SK-N-MC (cell line): ENCODE measurements around the gene NLGN1.

Source experiments
- DNase-seq: peaks from one replicate; pipeline ENCODE4 v3.0.0-alpha.2; 2011; ENCODE audit warnings: low read depth, low spot score
- H3K27ac ChIP-seq: fragments of 200-600 bp; sonication (generic); 2 replicates; pipeline ENCODE4 v1.5.1; 2016; ENCODE audit warnings: mixed run types
- H3K36me3 ChIP-seq: fragments of 200-600 bp; sonication (generic); 2 replicates; pipeline ENCODE4 v1.6.1; 2017; ENCODE audit warnings: antibody characterized with exemption, low read length, mixed read lengths; ENCODE audit not compliant: insufficient read depth
- H3K4me3 ChIP-seq: fragments of 200-600 bp; sonication (generic); 2 replicates; pipeline ENCODE4 v1.5.1; 2016
- H3K9ac ChIP-seq: fragments of 200-600 bp; sonication (generic); 2 replicates; pipeline ENCODE4 v1.8.0; 2017; ENCODE audit warnings: mixed run types, mixed read lengths; ENCODE audit not compliant: insufficient read length
- H3K9me3 ChIP-seq: fragments of 200-600 bp; sonication (generic); 2 replicates; pipeline ENCODE4 v1.6.1; 2017; ENCODE audit warnings: low read depth, mild to moderate bottlenecking, antibody characterized with exemption, low read length, moderate library complexity, mixed read lengths
- EZH2 ChIP-seq: fragments of 200-600 bp; sonication (generic); IDR thresholded peaks from one replicate; pipeline ENCODE4 v1.6.1; 2017; ENCODE audit warnings: antibody characterized with exemption
- FOXP2 ChIP-seq: optimal IDR thresholded peaks from 2 replicates; pipeline ENCODE3; 2011; ENCODE audit warnings: mild to moderate bottlenecking, moderate library complexity; ENCODE audit not compliant: insufficient read depth; ENCODE audit errors: extremely low read length, control extremely low read depth
- POLR2AphosphoS5 ChIP-seq: IDR thresholded peaks from 2 replicates; pipeline ENCODE4 v1.6.1; 2012; ENCODE audit warnings: mild to moderate bottlenecking, low read depth, low read length, borderline replicate concordance

The NLGN1 gene

GRCh38 chr3:173465898-173466678, 68.5 kb downstream of the NLGN1 start:
- no peak for DNase-seq
- no peaks in the 10 kb centered on the region for H3K36me3 ChIP-seq
- TF ChIP-seq POLR2AphosphoS5 (no peak), EZH2 (no peak), FOXP2 (no peak)
- H3K9ac ChIP-seq: no peak overlapping the region
- H3K9me3 ChIP-seq: no peaks in the 10 kb centered on the region
- H3K4me3 ChIP-seq: no peak overlapping the region
- H3K27ac ChIP-seq: no peak overlapping the region

- H3K9ac ChIP-seq: no peak overlapping the region
- no peaks in the 10 kb centered on the region for H3K36me3 ChIP-seq
- no peaks in the 10 kb centered on the region for H3K9me3 ChIP-seq
- TF ChIP-seq FOXP2: no peak
- no peak for TF ChIP-seq POLR2AphosphoS5
- TF ChIP-seq EZH2: no peak
- no peak overlapping the region for H3K4me3 ChIP-seq
- no peak overlapping the region for H3K27ac ChIP-seq
- DNase-seq: no peak
Measured at GRCh38 chr3:173467501-173467900, 70.0 kb downstream of the NLGN1 start.

GRCh38 chr3:173473237-173473636, 75.7 kb downstream of the NLGN1 start:
- Histone ChIP-seq H3K4me3 (no peak overlapping the region), H3K9ac (no peak overlapping the region), H3K27ac (no peak overlapping the region), H3K9me3 (no peaks in the 10 kb centered on the region), H3K36me3 (no peaks in the 10 kb centered on the region)
- no peak for DNase-seq
- TF ChIP-seq EZH2 (no peak), POLR2AphosphoS5 (no peak), FOXP2 (no peak)

GRCh38 chr3:173479301-173479700, 81.8 kb downstream of the NLGN1 start:
- TF ChIP-seq FOXP2 (no peak), EZH2 (no peak), POLR2AphosphoS5 (no peak)
- Histone ChIP-seq H3K9me3 (no peaks in the 10 kb centered on the region), H3K4me3 (no peak overlapping the region), H3K9ac (no peak overlapping the region), H3K27ac (no peak overlapping the region), H3K36me3 (no peaks in the 10 kb centered on the region)
- DNase-seq: no peak

DNA sequence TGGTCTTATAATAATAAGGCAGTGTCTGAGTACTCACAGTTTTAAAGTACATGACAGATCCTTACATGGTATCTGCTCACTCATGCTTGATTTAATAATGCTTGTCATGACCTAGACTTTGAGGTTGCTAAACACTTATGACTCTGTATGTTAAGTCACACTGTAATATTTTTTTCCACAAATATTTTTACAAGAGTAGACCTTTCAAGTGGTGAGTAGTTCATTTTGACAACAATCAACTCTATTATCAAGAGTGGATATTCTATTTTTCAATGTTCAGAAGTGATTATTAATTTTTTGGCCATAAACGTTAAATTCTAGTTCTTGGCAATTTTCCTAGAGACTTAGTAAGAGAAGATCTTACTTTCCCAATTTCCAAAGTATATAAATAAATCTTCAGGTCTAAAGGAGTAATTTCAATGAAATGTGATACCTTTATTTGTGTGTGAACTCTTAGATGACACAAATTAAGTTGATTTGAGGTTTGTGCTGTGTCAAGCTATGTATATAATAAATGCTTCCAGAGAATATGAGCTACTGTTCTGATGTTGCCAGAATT, 104.5 kb downstream of the NLGN1 start:
- Histone ChIP-seq H3K9ac (no peak overlapping the region), H3K36me3 (no peaks in the 10 kb centered on the region), H3K27ac (peak overlapping the region; percentile 2; the same call in 1 of the 2 replicates), H3K4me3 (no peak overlapping the region), H3K9me3 (no peaks in the 10 kb centered on the region)
- TF ChIP-seq POLR2AphosphoS5 (no peak), FOXP2 (no peak), EZH2 (no peak)
- DNase-seq: peak; percentile 39

DNA sequence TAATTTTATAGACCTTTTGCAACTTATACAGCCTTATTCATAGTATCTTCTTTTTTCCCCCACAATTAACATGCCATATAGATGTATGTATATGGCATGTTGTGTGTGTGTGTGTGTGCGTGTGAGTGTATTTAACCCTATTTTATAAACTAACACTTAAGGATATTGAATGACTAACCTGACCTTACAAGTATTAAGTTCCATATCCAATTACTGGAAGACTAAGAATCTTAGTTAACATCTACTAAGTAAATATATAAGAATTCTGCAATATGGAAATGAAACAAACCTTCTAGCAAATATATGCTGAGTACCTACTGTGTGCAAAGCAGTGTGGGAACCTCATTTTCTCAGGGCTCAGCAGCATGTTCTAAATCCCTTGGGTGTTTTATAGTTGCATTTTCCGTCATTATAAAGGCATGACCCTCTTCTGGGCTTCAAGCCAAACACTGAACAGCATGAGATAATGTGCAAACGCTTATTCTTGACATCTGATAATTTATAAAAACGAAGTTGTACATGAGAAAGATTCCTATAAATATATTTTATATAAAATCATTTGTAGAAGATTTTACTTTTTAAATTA, 105.5 kb downstream of the NLGN1 start:
- no peaks in the 10 kb centered on the region for H3K9me3 ChIP-seq

DNA sequence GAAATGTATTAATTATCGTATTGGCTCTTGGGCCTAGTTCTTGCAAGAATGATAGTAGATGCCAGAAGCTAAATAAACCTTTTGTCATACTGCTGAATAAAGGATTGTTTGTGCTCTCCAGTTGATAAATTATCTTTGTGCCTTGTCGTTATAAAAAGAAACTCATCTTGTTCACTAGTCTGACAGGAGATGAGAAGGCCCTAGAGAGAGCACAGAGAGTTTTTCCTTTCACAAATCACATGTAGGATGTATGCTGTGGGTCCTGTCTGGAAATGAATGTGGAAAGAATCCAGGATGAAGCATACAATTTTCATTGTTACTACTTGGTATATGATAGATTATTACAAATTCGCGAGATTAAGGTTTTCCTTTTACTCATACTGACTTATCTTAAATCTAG, 113.0 kb downstream of the NLGN1 start:
- no peaks in the 10 kb centered on the region for H3K36me3 ChIP-seq
- DNase-seq: no peak
- no peak overlapping the region for H3K27ac ChIP-seq
- no peaks in the 10 kb centered on the region for H3K9me3 ChIP-seq
- H3K9ac ChIP-seq: no peak overlapping the region
- no peak for TF ChIP-seq EZH2
- TF ChIP-seq FOXP2: no peak
- no peak for TF ChIP-seq POLR2AphosphoS5
- no peak overlapping the region for H3K4me3 ChIP-seq

More for the DNA sequence above, 105.5 kb downstream of the NLGN1 start:
- Histone ChIP-seq H3K36me3 (no peaks in the 10 kb centered on the region), H3K4me3 (peak overlapping the region; percentile 9; the same call in 1 of the 2 replicates), H3K9ac (no peak overlapping the region), H3K27ac (peak overlapping the region; percentile 23; the same call in 1 of the 2 replicates)
- DNase-seq: peak; percentile 99
- TF ChIP-seq EZH2 (no peak), FOXP2 (no peak), POLR2AphosphoS5 (peak; percentile 45; the same call in 1 of the 2 replicates)

- DNase-seq: no peak
- no peaks in the 10 kb centered on the region for H3K36me3 ChIP-seq
- H3K4me3 ChIP-seq: no peak overlapping the region
- H3K9ac ChIP-seq: no peak overlapping the region
- no peaks in the 10 kb centered on the region for H3K9me3 ChIP-seq
- TF ChIP-seq EZH2: no peak
- no peak overlapping the region for H3K27ac ChIP-seq
Measured at GRCh38 chr3:173513123-173513522, 115.6 kb downstream of the NLGN1 start.
